ENCODE measurements around the gene GPR176.

The GPR176 gene

DNA sequence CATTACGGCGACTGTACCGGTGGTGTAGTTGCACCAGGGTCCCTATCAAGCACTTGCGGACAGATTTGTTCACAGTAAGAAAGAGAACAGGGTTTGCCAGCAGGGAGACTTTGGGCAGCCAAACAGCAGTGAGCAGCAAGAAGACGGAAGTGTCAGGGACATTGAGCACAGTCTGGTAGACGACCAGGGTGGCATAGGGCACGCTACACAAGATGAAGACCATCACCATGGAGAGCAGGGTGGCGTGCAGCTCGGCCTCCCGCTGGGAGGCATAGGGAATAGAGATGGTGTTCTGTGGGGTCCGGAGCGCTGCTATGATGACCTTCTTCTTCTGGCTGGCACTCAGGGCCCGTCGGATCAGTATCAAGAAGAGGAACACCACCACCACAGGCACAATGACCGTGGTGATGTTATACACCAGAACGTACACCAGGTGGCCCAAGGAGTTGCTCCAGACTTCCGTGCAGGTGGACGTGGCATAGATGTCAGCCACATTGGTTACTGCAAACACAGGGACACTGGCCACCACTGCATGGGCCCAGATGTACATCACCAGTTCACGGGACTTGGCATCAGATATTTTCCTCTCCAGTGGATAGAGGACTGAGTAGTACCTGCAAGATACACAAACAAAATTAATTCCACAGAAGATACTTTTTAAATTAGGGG is 118.3 kb downstream of the GPR176 start:
- Histone ChIP-seq H2BK120ac (ENCODE audit: insufficient read depth, low read length, poor library complexity) (no peak overlapping the region), H3K79me1 (ENCODE audit: low read length) (no peaks in the 10 kb centered on the region), H3K23ac (ENCODE audit: low read length) (no peak overlapping the region), H3K4me3 (ENCODE audit: low read depth, low read length) (no peak overlapping the region), H3K14ac (ENCODE audit: low read length) (no peak overlapping the region), H2AK5ac (ENCODE audit: low read length) (no peak overlapping the region), H4K12ac (ENCODE audit: low read depth, low read length) (no peak overlapping the region), H3K4me2 (ENCODE audit: low read length) (no peak overlapping the region), H3K27ac (ENCODE audit: low read depth, low read length) (no peak overlapping the region), H2BK12ac (ENCODE audit: low read length) (no peak overlapping the region), H3K9ac (ENCODE audit: low read length) (no peak overlapping the region), H3K4me1 (ENCODE audit: control insufficient read depth in 1 of 2, insufficient read depth in 2 of 2, low read length in 2 of 2) (no peaks in the 10 kb centered on the region), H2BK5ac (ENCODE audit: low read depth, low read length, poor library complexity) (no peak overlapping the region), H3K36me3 (ENCODE audit: control insufficient read depth in 1 of 2, insufficient read depth in 2 of 2, low read length in 2 of 2) (no peaks in the 10 kb centered on the region), H3K79me2 (ENCODE audit: control insufficient read depth, insufficient read depth, low read length, poor library complexity) (no peaks in the 10 kb centered on the region), H3K4ac (ENCODE audit: low read depth, low read length) (no peak overlapping the region), H3K9me3 (ENCODE audit: insufficient read depth, low read depth, low read length) (peaks cover 3% of the 10 kb centered on the region), H4K91ac (ENCODE audit: low read depth, low read length) (no peak overlapping the region), H3K27me3 (ENCODE audit: insufficient read depth, low read length) (no peaks in the 10 kb centered on the region), H2AFZ (ENCODE audit: insufficient read depth, low read length, poor library complexity) (no peak overlapping the region), H3K18ac (ENCODE audit: low read length) (no peak overlapping the region), H4K8ac (ENCODE audit: low read depth, low read length) (no peak overlapping the region)
- no CpG with 5 or more reads among the region's 19 CpGs for WGBS (ENCODE audit: extremely low coverage, insufficient coverage, insufficient read length)
- peak; percentile 38 to 62 for DNase-seq

GRCh38 chr15:39799552-39800011 is 120.5 kb downstream of the GPR176 start:
- no peak overlapping the region for H2BK5ac ChIP-seq (ENCODE audit: low read depth, low read length, poor library complexity)
- no peak overlapping the region for H3K27ac ChIP-seq (ENCODE audit: low read depth, low read length)
- no peak overlapping the region for H2AFZ ChIP-seq (ENCODE audit: insufficient read depth, low read length, poor library complexity)

GRCh38 chr15:39798382-39798781 is 121.7 kb downstream of the GPR176 start:
- Histone ChIP-seq H4K12ac (ENCODE audit: low read depth, low read length) (no peak overlapping the region), H3K23ac (ENCODE audit: low read length) (no peak overlapping the region), H2BK5ac (ENCODE audit: low read depth, low read length, poor library complexity) (no peak overlapping the region), H2AFZ (ENCODE audit: insufficient read depth, low read length, poor library complexity) (no peak overlapping the region), H3K18ac (ENCODE audit: low read length) (no peak overlapping the region), H2BK120ac (ENCODE audit: insufficient read depth, low read length, poor library complexity) (no peak overlapping the region), H3K27me3 (ENCODE audit: insufficient read depth, low read length) (no peaks in the 10 kb centered on the region), H3K4me1 (ENCODE audit: control insufficient read depth in 1 of 2, insufficient read depth in 2 of 2, low read length in 2 of 2) (no peaks in the 10 kb centered on the region), H3K14ac (ENCODE audit: low read length) (no peak overlapping the region), H4K91ac (ENCODE audit: low read depth, low read length) (no peak overlapping the region), H3K9me3 (ENCODE audit: insufficient read depth, low read depth, low read length) (peaks cover 3% of the 10 kb centered on the region), H3K4ac (ENCODE audit: low read depth, low read length) (no peak overlapping the region), H4K8ac (ENCODE audit: low read depth, low read length) (no peak overlapping the region), H3K79me1 (ENCODE audit: low read length) (no peaks in the 10 kb centered on the region), H3K36me3 (ENCODE audit: control insufficient read depth in 1 of 2, insufficient read depth in 2 of 2, low read length in 2 of 2) (no peaks in the 10 kb centered on the region), H3K27ac (ENCODE audit: low read depth, low read length) (no peak overlapping the region), H3K79me2 (ENCODE audit: control insufficient read depth, insufficient read depth, low read length, poor library complexity) (no peaks in the 10 kb centered on the region), H2AK5ac (ENCODE audit: low read length) (no peak overlapping the region), H3K4me2 (ENCODE audit: low read length) (no peak overlapping the region), H3K4me3 (ENCODE audit: low read depth, low read length) (peak overlapping the region; percentile 11), H3K9ac (ENCODE audit: low read length) (no peak overlapping the region), H2BK12ac (ENCODE audit: low read length) (no peak overlapping the region)
- no CpG with 5 or more reads among the region's 6 CpGs for WGBS (ENCODE audit: extremely low coverage, insufficient coverage, insufficient read length)
- DNase-seq, result no peak

More at GRCh38 chr15:39799552-39800011, 120.5 kb downstream of the GPR176 start:
- no peaks in the 10 kb centered on the region for H3K79me2 ChIP-seq (ENCODE audit: control insufficient read depth, insufficient read depth, low read length, poor library complexity)
- H3K4ac ChIP-seq (ENCODE audit: low read depth, low read length), result no peak overlapping the region
- H3K14ac ChIP-seq (ENCODE audit: low read length), result no peak overlapping the region
- H3K9me3 ChIP-seq (ENCODE audit: insufficient read depth, low read depth, low read length), result peaks cover 3% of the 10 kb centered on the region
- H4K12ac ChIP-seq (ENCODE audit: low read depth, low read length), result no peak overlapping the region
- no peak overlapping the region for H2AK5ac ChIP-seq (ENCODE audit: low read length)
- no peaks in the 10 kb centered on the region for H3K36me3 ChIP-seq (ENCODE audit: control insufficient read depth in 1 of 2, insufficient read depth in 2 of 2, low read length in 2 of 2)
- no peak overlapping the region for H3K4me3 ChIP-seq (ENCODE audit: low read depth, low read length)
- WGBS (ENCODE audit: extremely low coverage, insufficient coverage, insufficient read length), result no CpG with 5 or more reads among the region's 6 CpGs
- no peak overlapping the region for H3K18ac ChIP-seq (ENCODE audit: low read length)
- no peak overlapping the region for H3K9ac ChIP-seq (ENCODE audit: low read length)
- H2BK12ac ChIP-seq (ENCODE audit: low read length), result no peak overlapping the region
- H4K91ac ChIP-seq (ENCODE audit: low read depth, low read length), result no peak overlapping the region
- H2BK120ac ChIP-seq (ENCODE audit: insufficient read depth, low read length, poor library complexity), result no peak overlapping the region
- no peaks in the 10 kb centered on the region for H3K79me1 ChIP-seq (ENCODE audit: low read length)
- H3K27me3 ChIP-seq (ENCODE audit: insufficient read depth, low read length), result no peaks in the 10 kb centered on the region
- no peaks in the 10 kb centered on the region for H3K4me1 ChIP-seq (ENCODE audit: control insufficient read depth in 1 of 2, insufficient read depth in 2 of 2, low read length in 2 of 2)
- no peak overlapping the region for H4K8ac ChIP-seq (ENCODE audit: low read depth, low read length)
- DNase-seq, result no peak
- H3K23ac ChIP-seq (ENCODE audit: low read length), result no peak overlapping the region
- H3K4me2 ChIP-seq (ENCODE audit: low read length), result no peak overlapping the region

DNA sequence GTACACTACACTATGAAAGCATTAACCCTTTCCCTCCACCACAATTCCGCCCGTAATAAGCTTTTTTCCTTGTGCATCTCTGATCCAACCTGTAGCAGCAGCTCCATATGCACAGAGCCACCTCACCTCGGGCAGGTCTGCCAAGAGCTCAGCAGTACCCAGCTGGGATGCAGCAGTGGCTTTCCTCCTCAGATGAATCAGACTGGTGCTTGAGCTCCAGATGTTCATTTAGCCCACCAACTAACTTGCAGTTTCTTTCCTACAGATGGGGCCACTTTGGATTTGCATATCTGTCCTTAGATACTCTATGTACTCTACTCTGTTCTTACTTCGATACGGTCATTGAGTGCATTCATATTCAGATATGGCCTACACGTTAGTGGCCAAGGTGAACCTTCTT is 122.7 kb downstream of the GPR176 start:
- WGBS (ENCODE audit: extremely low coverage, insufficient coverage, insufficient read length), result no CpG with 5 or more reads among the region's 6 CpGs
- H3K79me2 ChIP-seq (ENCODE audit: control insufficient read depth, insufficient read depth, low read length, poor library complexity), result no peaks in the 10 kb centered on the region
- H3K14ac ChIP-seq (ENCODE audit: low read length), result no peak overlapping the region
- no peak overlapping the region for H4K8ac ChIP-seq (ENCODE audit: low read depth, low read length)
- no peak overlapping the region for H4K91ac ChIP-seq (ENCODE audit: low read depth, low read length)
- no peak overlapping the region for H3K4me3 ChIP-seq (ENCODE audit: low read depth, low read length)
- H3K4me2 ChIP-seq (ENCODE audit: low read length), result no peak overlapping the region
- H2BK120ac ChIP-seq (ENCODE audit: insufficient read depth, low read length, poor library complexity), result no peak overlapping the region
- H3K23ac ChIP-seq (ENCODE audit: low read length), result no peak overlapping the region
- no peak overlapping the region for H2BK12ac ChIP-seq (ENCODE audit: low read length)
- H3K9ac ChIP-seq (ENCODE audit: low read length), result no peak overlapping the region
- H3K18ac ChIP-seq (ENCODE audit: low read length), result no peak overlapping the region
- H2AK5ac ChIP-seq (ENCODE audit: low read length), result no peak overlapping the region
- no peak overlapping the region for H2BK5ac ChIP-seq (ENCODE audit: low read depth, low read length, poor library complexity)
- H4K12ac ChIP-seq (ENCODE audit: low read depth, low read length), result no peak overlapping the region
- H3K36me3 ChIP-seq (ENCODE audit: control insufficient read depth in 1 of 2, insufficient read depth in 2 of 2, low read length in 2 of 2), result no peaks in the 10 kb centered on the region
- peaks cover 3% of the 10 kb centered on the region for H3K9me3 ChIP-seq (ENCODE audit: insufficient read depth, low read depth, low read length)
- no peak for DNase-seq
- no peak overlapping the region for H2AFZ ChIP-seq (ENCODE audit: insufficient read depth, low read length, poor library complexity)
- H3K27me3 ChIP-seq (ENCODE audit: insufficient read depth, low read length), result no peaks in the 10 kb centered on the region
- no peaks in the 10 kb centered on the region for H3K4me1 ChIP-seq (ENCODE audit: control insufficient read depth in 1 of 2, insufficient read depth in 2 of 2, low read length in 2 of 2)
- no peak overlapping the region for H3K27ac ChIP-seq (ENCODE audit: low read depth, low read length)
- no peaks in the 10 kb centered on the region for H3K79me1 ChIP-seq (ENCODE audit: low read length)
- no peak overlapping the region for H3K4ac ChIP-seq (ENCODE audit: low read depth, low read length)
